ENCODE results near the gene EPB41L2.

DNA sequence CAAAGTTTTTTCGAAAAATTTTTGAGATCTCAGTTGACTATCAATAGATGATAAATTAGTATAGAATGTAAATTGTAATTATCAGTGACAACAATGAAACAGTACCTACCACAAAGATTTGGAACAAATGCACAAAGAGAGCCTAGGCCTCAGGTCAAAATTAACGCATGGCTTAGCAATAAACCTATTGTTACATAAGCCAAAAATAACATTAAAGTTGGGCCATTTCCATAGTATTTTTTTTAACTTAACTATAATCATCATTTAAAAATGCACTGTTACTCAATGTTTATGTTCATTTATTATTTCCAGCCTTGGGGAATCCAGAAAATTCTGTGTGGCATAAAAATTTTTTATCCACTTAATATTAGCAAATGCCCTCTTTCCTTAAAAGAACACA lies 117.0 kb downstream of the EPB41L2 start:
- TF ChIP-seq, protein P1, sequence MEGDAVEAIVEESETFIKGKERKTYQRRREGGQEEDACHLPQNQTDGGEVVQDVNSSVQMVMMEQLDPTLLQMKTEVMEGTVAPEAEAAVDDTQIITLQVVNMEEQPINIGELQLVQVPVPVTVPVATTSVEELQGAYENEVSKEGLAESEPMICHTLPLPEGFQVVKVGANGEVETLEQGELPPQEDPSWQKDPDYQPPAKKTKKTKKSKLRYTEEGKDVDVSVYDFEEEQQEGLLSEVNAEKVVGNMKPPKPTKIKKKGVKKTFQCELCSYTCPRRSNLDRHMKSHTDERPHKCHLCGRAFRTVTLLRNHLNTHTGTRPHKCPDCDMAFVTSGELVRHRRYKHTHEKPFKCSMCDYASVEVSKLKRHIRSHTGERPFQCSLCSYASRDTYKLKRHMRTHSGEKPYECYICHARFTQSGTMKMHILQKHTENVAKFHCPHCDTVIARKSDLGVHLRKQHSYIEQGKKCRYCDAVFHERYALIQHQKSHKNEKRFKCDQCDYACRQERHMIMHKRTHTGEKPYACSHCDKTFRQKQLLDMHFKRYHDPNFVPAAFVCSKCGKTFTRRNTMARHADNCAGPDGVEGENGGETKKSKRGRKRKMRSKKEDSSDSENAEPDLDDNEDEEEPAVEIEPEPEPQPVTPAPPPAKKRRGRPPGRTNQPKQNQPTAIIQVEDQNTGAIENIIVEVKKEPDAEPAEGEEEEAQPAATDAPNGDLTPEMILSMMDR (IDR thresholded peaks at IDR 0.05): no peak
- TF ChIP-seq ZFX (IDR thresholded peaks at IDR 0.05; ENCODE audit: borderline replicate concordance): no peak
